GM23248 (cell line): ENCODE measurements around the gene NCK2. TPM values are rescaled to one million over a fixed set of nuclear protein-coding genes. Genes with fewer than 3 reads are reported as not detected.

Experiments
- DNase-seq: peaks from one replicate; pipeline ENCODE4 v3.0.0-alpha.2; 2015
- H2AFZ ChIP-seq: fragments of 200-600 bp; sonication (generic); 2 replicates; pipeline ENCODE4 v1.6.1; 2016; ENCODE audit warnings: antibody characterized with exemption
- H3F3A ChIP-seq: fragments of 200-600 bp; sonication (generic); 2 replicates; pipeline ENCODE4 v1.6.1; 2016; ENCODE audit warnings: mild to moderate bottlenecking, antibody characterized with exemption, mixed run types; ENCODE audit not compliant: insufficient read depth
- H3K27ac ChIP-seq: fragments of 200-600 bp; sonication (generic); 2 replicates; pipeline ENCODE4 v1.5.1; 2016; ENCODE audit warnings: mild to moderate bottlenecking
- H3K27me3 ChIP-seq: fragments of 200-600 bp; sonication (generic); replicated peaks from 2 replicates; pipeline ENCODE4 v1.6.1; 2016; ENCODE audit warnings: mild to moderate bottlenecking; ENCODE audit not compliant: insufficient read depth
- H3K36me3 ChIP-seq: fragments of 200-600 bp; sonication (generic); 2 replicates; pipeline ENCODE4 v1.6.1; 2016; ENCODE audit warnings: low read depth, mild to moderate bottlenecking
- H3K4me1 ChIP-seq: fragments of 200-600 bp; sonication (generic); 2 replicates; pipeline ENCODE4 v1.6.1; 2016; ENCODE audit warnings: mild to moderate bottlenecking; ENCODE audit not compliant: insufficient read depth
- H3K4me2 ChIP-seq: fragments of 200-600 bp; sonication (generic); one replicate; pipeline ENCODE4 v1.6.1; 2016; ENCODE audit warnings: mild to moderate bottlenecking; ENCODE audit not compliant: unreplicated experiment
- H3K4me3 ChIP-seq: fragments of 200-600 bp; sonication (generic); 2 replicates; pipeline ENCODE4 v1.5.1; 2016; ENCODE audit warnings: mild to moderate bottlenecking
- H3K79me2 ChIP-seq: fragments of 200-600 bp; sonication (generic); 2 replicates; pipeline ENCODE4 v1.6.1; 2016; ENCODE audit warnings: mild to moderate bottlenecking; ENCODE audit not compliant: insufficient read depth
- H3K9ac ChIP-seq: fragments of 200-600 bp; sonication (generic); 2 replicates; pipeline ENCODE4 v1.6.1; 2016; ENCODE audit warnings: mild to moderate bottlenecking
- H3K9me2 ChIP-seq: fragments of 200-600 bp; sonication (generic); 2 replicates; pipeline ENCODE4 v1.6.1; 2016; ENCODE audit warnings: mixed run types, mild to moderate bottlenecking, moderate library complexity; ENCODE audit not compliant: insufficient read depth
- H3K9me3 ChIP-seq: fragments of 200-600 bp; sonication (generic); one replicate; pipeline ENCODE4 v1.6.1; 2017; ENCODE audit warnings: low read depth
- H4K20me1 ChIP-seq: fragments of 200-600 bp; sonication (generic); 2 replicates; pipeline ENCODE4 v1.6.0; 2016; ENCODE audit not compliant: insufficient read depth
- EZH2 ChIP-seq: fragments of 200-600 bp; sonication (generic); IDR thresholded peaks from 2 replicates; pipeline ENCODE4 v1.6.1; 2018; ENCODE audit warnings: antibody characterized with exemption, mild to moderate bottlenecking; ENCODE audit not compliant: insufficient read depth, poor library complexity, severe bottlenecking
- EZH2phosphoT487 ChIP-seq: fragments of 200-600 bp; sonication (generic); IDR thresholded peaks from 2 replicates; pipeline ENCODE4 v1.6.1; 2018; ENCODE audit warnings: antibody characterized with exemption, moderate library complexity, mild to moderate bottlenecking, low read depth; ENCODE audit not compliant: insufficient read depth
- whole genome bisulfite sequencing, 2 experiments: methylation state at CpG; one replicate each; pipeline ENCODE4 v1.1.6; 2015 to 2017; ENCODE audit warnings: low lambda C conversion rate in 2 of 2, low coverage in 1 of 2; ENCODE audit errors: missing lambda C conversion rate in 2 of 2; 5-methylcytosine and 5-hydroxymethylcytosine counted together
- in situ Hi-C: fragments of 300-500 bp; cut with MboI; formaldehyde crosslinking; loops from 2 replicates; pipeline ENCODE4 v1.15.0; 2020
- polyA plus RNA-seq: library from polyadenylated mRNA; unstranded; fragments of >200 nt; fragmentation: Nextera tagmentation; extraction: Ambion mirVana; gene quantifications from 2 replicates; pipeline ENCODE4 v1.2.1, GENCODE V29; 2016
- total RNA-seq: library from RNA; depleted of rRNA; stranded (reverse); fragments of >200 nt; shearing (Covaris generic); gene quantifications from 2 replicates; pipeline ENCODE4 v1.2.3, GENCODE V29; 2014

NCK2 gene
- total and polyA plus RNA-seq, 2 experiments from 2014 or later, result 5.1 to 25.2 TPM

- WGBS, 2 experiments, result 88 to 89% methylated on average over 17 of the region's 17 CpGs
- no peak overlapping the region for H3K9ac ChIP-seq
- no peaks in the 10 kb centered on the region for H3F3A ChIP-seq
- no peak overlapping the region for H3K27ac ChIP-seq
- H3K36me3 ChIP-seq, result no peaks in the 10 kb centered on the region
- no peaks in the 10 kb centered on the region for H3K9me2 ChIP-seq
- in situ Hi-C loops, result no loop called here
- H3K9me3 ChIP-seq, result no peaks in the 10 kb centered on the region
- no peak overlapping the region for H3K4me3 ChIP-seq
- peaks cover 10% of the 10 kb centered on the region for H3K4me1 ChIP-seq
- H2AFZ ChIP-seq, result no peak overlapping the region
- TF ChIP-seq EZH2 (no peak), EZH2phosphoT487 (no peak)
- H3K79me2 ChIP-seq, result peaks cover 82% of the 10 kb centered on the region
- no peak for DNase-seq
- H3K27me3 ChIP-seq, result no peaks in the 10 kb centered on the region
- peaks cover 3% of the 10 kb centered on the region; the same call in 1 of the 2 replicates for H4K20me1 ChIP-seq
- no peak overlapping the region for H3K4me2 ChIP-seq
These were observed 40.6 kb downstream of the NCK2 start for GRCh38 chr2:105785095-105785847.

- no peaks in the 10 kb centered on the region for H3K9me2 ChIP-seq
- H3K4me3 ChIP-seq, result no peak overlapping the region
- no peaks in the 10 kb centered on the region for H3K9me3 ChIP-seq
- H3F3A ChIP-seq, result no peaks in the 10 kb centered on the region
- in situ Hi-C loops, result no loop called here
- no peak overlapping the region for H3K9ac ChIP-seq
- WGBS, 2 experiments, result 94 to 96% methylated on average over 23 of the region's 23 CpGs
- no peaks in the 10 kb centered on the region; the same call in 1 of the 2 replicates for H4K20me1 ChIP-seq
- no peak for TF ChIP-seq EZH2phosphoT487
- no peak for TF ChIP-seq EZH2
- H3K79me2 ChIP-seq, result peaks cover 82% of the 10 kb centered on the region
- H3K4me1 ChIP-seq, result peaks cover 16% of the 10 kb centered on the region
- H3K27ac ChIP-seq, result no peak overlapping the region
- no peak for DNase-seq
- no peaks in the 10 kb centered on the region for H3K27me3 ChIP-seq
- no peak overlapping the region for H2AFZ ChIP-seq
- H3K36me3 ChIP-seq, result no peaks in the 10 kb centered on the region
- no peak overlapping the region for H3K4me2 ChIP-seq
These were observed 41.8 kb downstream of the NCK2 start for GRCh38 chr2:105786231-105787230.

- no peaks in the 10 kb centered on the region for H3K36me3 ChIP-seq
- no peak for TF ChIP-seq EZH2phosphoT487
- no peak for TF ChIP-seq EZH2
- in situ Hi-C loops, result no loop called here
- no peaks in the 10 kb centered on the region for H3K27me3 ChIP-seq
- WGBS, 2 experiments, result 83 to 89% methylated on average over 11 of the region's 11 CpGs
- no peak for DNase-seq
- no peaks in the 10 kb centered on the region for H4K20me1 ChIP-seq
- H2AFZ ChIP-seq, result no peak overlapping the region
- H3K79me2 ChIP-seq, result peaks cover 82% of the 10 kb centered on the region
- no peak overlapping the region for H3K27ac ChIP-seq
- H3K4me3 ChIP-seq, result no peak overlapping the region
- no peaks in the 10 kb centered on the region for H3K9me3 ChIP-seq
- no peak overlapping the region for H3K9ac ChIP-seq
- H3K9me2 ChIP-seq, result no peaks in the 10 kb centered on the region
- H3F3A ChIP-seq, result no peaks in the 10 kb centered on the region
- H3K4me1 ChIP-seq, result peaks cover 16% of the 10 kb centered on the region
- H3K4me2 ChIP-seq, result no peak overlapping the region
These were observed 42.9 kb downstream of the NCK2 start for GRCh38 chr2:105787376-105788318.
